Fibroblast of villous mesenchyme (primary cell): Measurements from ENCODE around the gene CNBD2. TPM values are rescaled to one million over a fixed set of nuclear protein-coding genes. Genes with fewer than 3 reads are reported as not detected.

Source experiments
- DNase-seq: peaks from one replicate; pipeline ENCODE4 v3.0.0-alpha.2; 2010; ENCODE audit warnings: low read depth
- H3K4me3 ChIP-seq: 2 replicates; pipeline ENCODE4 v1.5.1; 2011; ENCODE audit warnings: low read depth, mild to moderate bottlenecking, low read length
- total RNA-seq: library from RNA; depleted of rRNA; stranded (reverse); fragments of >200 nt; gene quantifications from 2 replicates; pipeline ENCODE4 v1.2.3, GENCODE V29; 2012
- TF ChIP-seq, protein P1 (sequence below): IDR thresholded peaks from 2 replicates; pipeline ENCODE4 v1.5.1; 2012; ENCODE audit warnings: low read depth, mild to moderate bottlenecking, low read length; ENCODE audit not compliant: insufficient read depth

The CNBD2 gene
- total RNA-seq, 1 donor, result 1.7 TPM

DNA sequence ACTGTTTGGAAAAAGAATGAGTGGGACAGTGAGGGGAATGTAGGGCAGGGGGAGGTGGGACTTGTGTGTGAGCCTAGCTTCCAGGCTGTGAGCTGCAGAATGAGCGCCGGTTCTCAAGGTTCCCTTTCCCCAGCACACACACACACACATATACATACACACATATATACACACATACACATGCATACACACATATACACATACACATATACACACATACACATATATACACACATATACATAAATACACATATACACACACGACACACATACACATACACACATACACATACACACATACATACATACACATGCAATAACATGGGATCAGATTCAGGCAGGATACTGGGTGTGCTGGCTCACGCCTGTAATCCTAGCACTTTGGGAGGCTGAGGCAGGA is 66.5 kb downstream of the CNBD2 start:
- DNase-seq, result no peak
- H3K4me3 ChIP-seq, result no peak overlapping the region
- TF ChIP-seq, protein P1, sequence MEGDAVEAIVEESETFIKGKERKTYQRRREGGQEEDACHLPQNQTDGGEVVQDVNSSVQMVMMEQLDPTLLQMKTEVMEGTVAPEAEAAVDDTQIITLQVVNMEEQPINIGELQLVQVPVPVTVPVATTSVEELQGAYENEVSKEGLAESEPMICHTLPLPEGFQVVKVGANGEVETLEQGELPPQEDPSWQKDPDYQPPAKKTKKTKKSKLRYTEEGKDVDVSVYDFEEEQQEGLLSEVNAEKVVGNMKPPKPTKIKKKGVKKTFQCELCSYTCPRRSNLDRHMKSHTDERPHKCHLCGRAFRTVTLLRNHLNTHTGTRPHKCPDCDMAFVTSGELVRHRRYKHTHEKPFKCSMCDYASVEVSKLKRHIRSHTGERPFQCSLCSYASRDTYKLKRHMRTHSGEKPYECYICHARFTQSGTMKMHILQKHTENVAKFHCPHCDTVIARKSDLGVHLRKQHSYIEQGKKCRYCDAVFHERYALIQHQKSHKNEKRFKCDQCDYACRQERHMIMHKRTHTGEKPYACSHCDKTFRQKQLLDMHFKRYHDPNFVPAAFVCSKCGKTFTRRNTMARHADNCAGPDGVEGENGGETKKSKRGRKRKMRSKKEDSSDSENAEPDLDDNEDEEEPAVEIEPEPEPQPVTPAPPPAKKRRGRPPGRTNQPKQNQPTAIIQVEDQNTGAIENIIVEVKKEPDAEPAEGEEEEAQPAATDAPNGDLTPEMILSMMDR, result no peak

DNA sequence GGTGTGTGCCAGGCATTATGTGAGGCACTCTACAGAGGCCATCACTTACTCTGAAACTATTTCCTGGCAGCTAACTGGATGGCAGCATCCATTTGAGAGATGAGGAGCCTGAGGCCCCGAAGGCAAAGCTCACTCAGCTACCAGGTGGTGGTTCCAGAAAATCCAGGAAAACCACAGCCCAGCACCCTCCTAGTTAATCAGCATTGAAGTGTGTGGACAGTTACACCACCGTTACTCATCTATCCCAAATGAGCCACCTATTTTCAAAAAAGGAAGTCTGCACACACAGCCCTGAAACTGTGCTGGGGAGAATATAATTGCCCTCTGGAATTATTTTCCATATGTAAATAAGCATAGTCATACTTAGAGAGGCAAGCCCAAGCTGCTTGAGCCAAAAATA is 67.4 kb downstream of the CNBD2 start:
- H3K4me3 ChIP-seq, result no peak overlapping the region
- TF ChIP-seq, protein P1, result no peak
- DNase-seq, result no peak

DNA sequence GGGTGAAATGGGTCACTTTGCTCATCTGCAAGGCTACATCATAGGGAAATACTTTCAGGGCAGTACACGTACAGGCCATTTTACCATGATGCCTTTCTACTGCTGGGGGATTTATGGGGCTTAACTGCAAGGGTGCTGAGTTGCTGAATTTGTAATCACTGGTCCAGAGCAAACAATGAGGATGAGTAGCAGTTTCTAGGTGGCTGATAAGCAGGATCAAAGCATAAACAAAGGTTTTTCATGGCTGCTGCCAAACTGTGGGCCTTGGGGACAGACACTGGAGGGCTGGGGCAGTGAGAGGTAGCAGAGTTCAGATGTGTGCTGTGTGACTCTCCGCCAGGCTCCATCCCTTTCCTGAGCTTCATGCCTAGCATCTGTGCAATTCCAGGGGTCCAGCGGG is 68.3 kb downstream of the CNBD2 start:
- TF ChIP-seq, protein P1, result no peak
- no peak overlapping the region for H3K4me3 ChIP-seq
- DNase-seq, result no peak

DNA sequence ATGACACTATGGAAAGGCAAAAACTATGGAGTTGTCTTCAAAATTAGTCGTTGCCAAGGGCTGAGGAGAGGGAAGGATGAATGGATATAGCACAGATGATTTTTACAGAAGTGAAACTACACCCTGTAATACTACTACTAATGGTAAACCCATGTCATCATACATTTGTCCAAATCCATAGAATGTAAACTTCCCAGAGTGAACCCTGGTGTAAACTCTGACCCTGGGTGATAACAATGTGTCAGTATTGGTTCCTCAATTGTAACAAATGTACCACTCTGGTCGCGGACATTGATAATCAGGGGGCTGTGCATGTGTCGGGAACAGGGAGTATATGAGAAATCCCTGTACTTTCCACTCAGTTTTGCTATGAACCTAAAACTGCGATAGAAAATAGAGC is 72.2 kb downstream of the CNBD2 start:
- TF ChIP-seq, protein P1, result no peak
- no peak for DNase-seq
- no peak overlapping the region for H3K4me3 ChIP-seq

DNA sequence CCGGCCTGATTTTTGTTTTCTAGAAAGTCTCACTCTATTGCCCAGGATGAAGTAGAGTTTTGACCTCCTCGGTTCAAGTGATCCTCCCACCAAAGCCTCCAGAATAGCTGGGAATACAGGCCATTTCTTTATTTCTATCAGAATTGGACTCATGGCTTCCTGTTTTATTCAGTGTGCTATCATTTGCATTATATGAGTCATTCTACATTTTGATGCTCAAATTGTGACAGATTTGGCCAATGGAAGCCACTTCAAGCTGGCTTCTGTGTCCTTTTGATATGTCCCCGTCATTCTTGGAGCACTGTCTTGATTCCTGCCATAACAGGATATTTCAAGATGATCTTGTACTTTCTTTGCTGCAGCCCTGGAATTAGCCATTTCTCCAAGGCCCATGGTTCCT is 75.1 kb downstream of the CNBD2 start:
- no peak overlapping the region for H3K4me3 ChIP-seq
- TF ChIP-seq, protein P1, result no peak
- no peak for DNase-seq

DNA sequence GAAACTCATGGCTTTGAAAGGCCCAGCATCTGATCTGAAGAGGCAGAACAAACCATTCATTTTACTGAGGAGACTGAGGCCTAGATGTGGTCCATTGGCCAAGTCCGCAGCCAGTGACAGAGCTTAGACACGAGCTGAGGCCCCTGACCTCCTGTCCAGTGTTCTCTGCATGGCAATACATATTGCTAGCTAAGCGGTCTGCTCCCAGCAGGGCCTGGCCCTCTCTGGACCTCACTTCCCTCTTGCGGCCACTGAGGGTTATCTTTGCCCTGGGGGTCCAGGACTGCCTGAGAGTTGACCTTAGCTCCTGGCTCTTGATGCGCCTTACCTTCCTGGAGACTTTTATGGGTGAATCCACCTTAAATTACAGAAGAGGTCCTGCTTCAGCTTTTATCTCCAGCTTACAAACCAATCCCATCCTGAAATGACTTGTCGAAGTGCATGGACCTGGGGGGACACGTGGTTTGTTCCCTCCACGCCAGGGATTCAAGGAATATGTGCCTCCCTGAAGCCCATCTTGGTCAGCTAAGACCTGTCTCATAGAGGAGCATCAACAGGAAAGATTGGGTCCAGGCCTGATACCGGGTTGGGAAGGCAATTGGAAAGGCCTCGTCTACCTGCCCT is 75.6 kb downstream of the CNBD2 start:
- no peak for DNase-seq
- H3K4me3 ChIP-seq, result no peak overlapping the region

More for the DNA sequence above, 75.6 kb downstream of the CNBD2 start:
- TF ChIP-seq, protein P1, result no peak
